Measurements from ENCODE around the gene DUSP8. TPM values are rescaled to one million over a fixed set of nuclear protein-coding genes. Genes with fewer than 3 reads are reported as not detected.

DUSP8 gene
- total RNA-seq, 1 donor from 2014 or later = 14.8 TPM

Other genes starting within 250 kb of the DUSP8 start
- gene BRSK2, start 182.3 kb downstream of the DUSP8 start, total RNA-seq = 1.4 TPM
- 39.8 TPM for gene MOB2, start 85.5 kb downstream of the DUSP8 start, total RNA-seq
- not detected for gene KRTAP5-1, start 13.0 kb upstream of the DUSP8 start, total RNA-seq
- not detected for gene KRTAP5-2, start 26.0 kb upstream of the DUSP8 start, total RNA-seq
- not detected for gene KRTAP5-3, start 36.2 kb upstream of the DUSP8 start, total RNA-seq
- not detected for gene KRTAP5-4, start 49.9 kb upstream of the DUSP8 start, total RNA-seq
- not detected for gene KRTAP5-5, start 57.5 kb upstream of the DUSP8 start, total RNA-seq
- not detected for gene KRTAP5-6, start 124.9 kb upstream of the DUSP8 start, total RNA-seq
- gene IFITM10, start 178.3 kb upstream of the DUSP8 start, total RNA-seq = 1.5 TPM
- 940 TPM for gene CTSD, start 191.7 kb upstream of the DUSP8 start, total RNA-seq